Activated naive CD8-positive, alpha-beta T cell treated with anti-CD3 and anti-CD28 coated beads, Interleukin-2, amount 50 U/mL, for 24 hours (primary cell): Measurements from ENCODE around the gene SUN2.
"Not testable (repeated sequence)": the region's sequence is repeated elsewhere in the genome, so short reads cannot be mapped to it uniquely, and the experiment has no call there.

Experiments used
- ATAC-seq: fragments of 150-1000 bp; cut with Tn5 transposase; one replicate; pipeline ENCODE4 v1.10.0; 2021
- DNase-seq: peaks from one replicate; pipeline ENCODE4 v3.0.0; 2021
- H3K27ac Mint-ChIP-seq: one replicate; pipeline ENCODE4 v1.8.0; 2021; ENCODE audit warnings: mild to moderate bottlenecking, mixed read lengths
- H3K27me3 Mint-ChIP-seq: one replicate; pipeline ENCODE4 v1.8.0; 2021; ENCODE audit warnings: mixed read lengths
- H3K36me3 Mint-ChIP-seq: one replicate; pipeline ENCODE4 v1.8.0; 2021; ENCODE audit warnings: low read depth, mixed read lengths
- H3K4me1 Mint-ChIP-seq: one replicate; pipeline ENCODE4 v1.8.0; 2021; ENCODE audit warnings: mixed read lengths
- H3K4me3 Mint-ChIP-seq: one replicate; pipeline ENCODE4 v1.8.0; 2021; ENCODE audit warnings: mild to moderate bottlenecking, moderate library complexity, mixed read lengths
- H3K9me3 Mint-ChIP-seq: one replicate; pipeline ENCODE4 v1.8.0; 2021; ENCODE audit warnings: mixed read lengths

Gene SUN2, protein sequence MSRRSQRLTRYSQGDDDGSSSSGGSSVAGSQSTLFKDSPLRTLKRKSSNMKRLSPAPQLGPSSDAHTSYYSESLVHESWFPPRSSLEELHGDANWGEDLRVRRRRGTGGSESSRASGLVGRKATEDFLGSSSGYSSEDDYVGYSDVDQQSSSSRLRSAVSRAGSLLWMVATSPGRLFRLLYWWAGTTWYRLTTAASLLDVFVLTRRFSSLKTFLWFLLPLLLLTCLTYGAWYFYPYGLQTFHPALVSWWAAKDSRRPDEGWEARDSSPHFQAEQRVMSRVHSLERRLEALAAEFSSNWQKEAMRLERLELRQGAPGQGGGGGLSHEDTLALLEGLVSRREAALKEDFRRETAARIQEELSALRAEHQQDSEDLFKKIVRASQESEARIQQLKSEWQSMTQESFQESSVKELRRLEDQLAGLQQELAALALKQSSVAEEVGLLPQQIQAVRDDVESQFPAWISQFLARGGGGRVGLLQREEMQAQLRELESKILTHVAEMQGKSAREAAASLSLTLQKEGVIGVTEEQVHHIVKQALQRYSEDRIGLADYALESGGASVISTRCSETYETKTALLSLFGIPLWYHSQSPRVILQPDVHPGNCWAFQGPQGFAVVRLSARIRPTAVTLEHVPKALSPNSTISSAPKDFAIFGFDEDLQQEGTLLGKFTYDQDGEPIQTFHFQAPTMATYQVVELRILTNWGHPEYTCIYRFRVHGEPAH

DNA sequence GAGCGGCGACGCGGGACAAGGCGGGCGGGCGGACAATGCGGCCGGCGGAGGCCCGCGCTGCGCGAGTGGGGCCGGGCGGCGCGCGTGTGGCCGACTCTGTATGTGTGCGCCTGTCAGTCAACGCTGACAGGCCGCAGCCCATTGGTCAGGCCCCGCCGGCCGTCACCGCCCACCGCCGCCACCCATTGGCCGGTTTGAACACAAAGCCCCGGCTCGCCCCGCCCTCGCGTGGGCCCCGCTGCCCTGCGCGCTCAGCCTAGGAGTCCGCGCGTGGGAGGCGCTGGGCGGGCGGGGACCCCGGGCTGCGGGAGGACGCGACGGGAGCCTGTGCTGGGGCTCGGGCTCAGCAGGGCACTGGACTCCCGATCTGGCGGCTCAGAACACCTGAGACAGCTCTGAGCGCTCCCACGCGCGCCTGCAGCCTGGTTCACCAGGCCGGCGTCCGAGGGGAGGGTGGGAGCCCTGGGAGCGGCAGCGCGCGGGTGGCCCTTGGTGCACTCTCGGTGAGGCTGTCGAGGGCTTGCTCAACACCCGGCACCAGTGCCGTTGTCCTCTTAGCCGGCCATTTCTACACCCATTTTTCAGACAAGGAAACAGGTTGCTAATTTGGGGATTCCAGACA, at the start of gene SUN2:
TSS of gene SUN2 (minus strand) at position 88 of the 622 bp plus-strand sequence. CDS start 3,370 bp downstream, outside the sequence.
- H3K27me3 Mint-ChIP-seq: no peaks in the 10 kb centered on the region
- DNase-seq (peak; percentile 95), ATAC-seq (peak; percentile 70)
- H3K36me3 Mint-ChIP-seq: peaks cover 20% of the 10 kb centered on the region
- peak within 1 kb of the TSS; percentile 86 for H3K27ac Mint-ChIP-seq
- H3K4me1 Mint-ChIP-seq: peaks cover 67% of the 10 kb centered on the region
- H3K9me3 Mint-ChIP-seq: no peaks in the 10 kb centered on the region
- H3K4me3 Mint-ChIP-seq: peak within 1 kb of the TSS; percentile 92

DNA sequence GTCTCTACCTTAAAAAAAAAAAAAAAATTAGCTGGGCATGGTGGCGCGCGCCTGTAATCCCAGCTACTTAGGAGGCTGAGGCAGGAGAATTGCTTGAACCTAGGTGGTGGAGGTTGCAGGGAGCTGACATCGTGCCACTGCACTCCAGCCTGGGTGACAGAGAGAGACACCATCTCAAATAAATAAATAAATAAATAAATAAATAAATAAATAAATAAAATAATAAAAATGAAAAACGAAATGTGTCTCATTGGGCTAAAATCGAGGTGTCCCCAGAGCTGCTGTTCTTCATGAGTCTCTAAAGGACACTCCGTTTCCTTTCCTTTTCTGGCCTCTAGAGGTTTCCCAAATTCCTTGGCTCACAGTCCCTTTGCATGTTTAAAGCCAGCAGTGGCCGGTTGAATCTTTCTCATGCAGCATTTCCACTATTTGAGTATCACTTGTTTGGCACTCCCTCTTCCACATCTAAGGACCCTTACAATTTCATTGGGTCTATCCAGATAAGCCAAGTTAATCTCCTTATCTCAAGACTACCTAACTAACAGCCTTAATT, 49.3 kb upstream of the SUN2 start:
- not testable (repeated sequence) for DNase-seq, H3K36me3 Mint-ChIP-seq, ATAC-seq, H3K4me1 Mint-ChIP-seq, H3K4me3 Mint-ChIP-seq, H3K27ac Mint-ChIP-seq, H3K9me3 Mint-ChIP-seq
- peaks cover 17% of the 10 kb centered on the region for H3K27me3 Mint-ChIP-seq

DNA sequence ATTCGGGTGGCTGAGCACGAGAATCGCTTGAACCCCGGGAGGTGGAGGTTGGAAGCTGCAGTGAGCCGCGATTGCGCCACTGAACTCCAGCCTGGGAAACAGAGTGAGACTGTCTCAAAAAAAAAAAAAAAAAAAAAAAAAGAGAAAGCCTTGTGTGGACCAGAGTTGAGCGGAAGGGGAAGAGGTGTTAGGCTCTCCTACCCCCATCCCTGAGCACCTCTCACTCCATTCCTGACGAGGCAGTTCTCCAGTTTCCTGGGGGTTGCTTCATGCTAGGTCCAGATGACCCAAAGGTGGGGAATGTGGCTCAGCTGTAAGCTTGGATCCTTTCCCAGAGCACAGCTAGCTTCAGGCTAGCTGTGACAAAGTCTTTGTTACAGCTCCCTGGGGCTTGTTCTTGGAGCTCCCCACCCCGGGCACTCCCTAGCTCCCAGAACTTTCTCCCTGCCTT, 46.9 kb upstream of the SUN2 start:
- Mint-ChIP-seq H3K36me3 (no peaks in the 10 kb centered on the region), H3K27ac (no peak overlapping the region), H3K27me3 (peaks cover 17% of the 10 kb centered on the region), H3K9me3 (no peaks in the 10 kb centered on the region), H3K4me1 (peaks cover 7% of the 10 kb centered on the region), H3K4me3 (no peak overlapping the region)
- DNase-seq: no peak
- ATAC-seq: no peak

DNA sequence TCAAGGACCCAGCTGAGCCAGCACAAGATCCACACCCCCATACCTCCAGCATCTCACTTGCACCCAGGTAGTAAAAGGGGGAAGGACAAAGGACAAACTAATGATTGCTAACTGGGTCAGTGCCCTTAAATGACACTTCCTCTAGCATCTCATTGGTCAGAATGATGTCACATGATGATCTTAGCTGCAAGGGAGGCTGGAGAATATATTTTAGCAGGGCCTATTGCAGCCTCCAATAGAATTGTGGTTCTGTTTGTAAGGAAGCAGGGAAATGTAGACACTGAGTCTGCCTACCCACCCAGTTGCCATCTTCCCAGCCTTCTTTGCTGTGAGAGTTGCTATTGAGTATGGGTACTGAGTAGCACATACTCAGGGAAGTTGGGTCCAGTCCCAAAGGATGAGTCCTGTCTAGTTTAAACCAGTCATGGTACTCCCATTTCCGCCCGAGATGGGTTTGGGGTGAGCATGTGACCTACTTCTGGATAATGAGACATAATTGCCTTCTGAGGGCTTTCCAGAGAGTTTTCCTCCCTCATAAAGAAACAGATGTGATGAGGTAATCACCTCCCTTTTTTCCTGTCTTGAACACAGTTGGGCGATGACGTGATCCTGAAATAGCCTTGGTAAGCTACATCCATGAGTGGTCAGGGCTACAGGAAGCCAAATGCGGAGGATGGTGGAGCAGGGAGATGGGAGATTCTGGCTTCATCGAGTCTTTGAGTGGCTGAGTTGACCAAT, 43.6 kb upstream of the SUN2 start:
- Mint-ChIP-seq H3K4me3 (no peak overlapping the region), H3K27me3 (peaks cover 22% of the 10 kb centered on the region), H3K9me3 (no peaks in the 10 kb centered on the region), H3K4me1 (peaks cover 11% of the 10 kb centered on the region), H3K36me3 (no peaks in the 10 kb centered on the region), H3K27ac (no peak overlapping the region)
- no peak for DNase-seq
- no peak for ATAC-seq

DNA sequence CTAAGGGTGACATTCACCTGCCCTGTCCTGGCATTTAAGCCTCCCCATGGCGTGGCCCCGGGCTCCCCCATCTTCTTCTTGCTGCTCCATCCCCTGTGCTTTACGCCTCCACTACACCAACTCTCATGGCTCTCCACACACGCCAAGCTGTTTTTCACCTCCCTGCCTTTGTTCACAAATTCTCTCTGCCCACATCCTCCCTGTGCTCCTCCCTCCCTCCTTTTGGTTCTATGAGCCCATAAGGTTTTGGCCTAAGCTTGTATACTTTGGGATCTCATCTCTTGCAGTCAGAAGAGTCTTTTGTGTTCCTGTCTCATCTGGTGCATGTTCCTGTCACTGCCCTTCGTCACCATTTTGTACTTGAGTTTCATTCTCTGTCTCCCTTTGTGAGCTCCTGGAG, 42.7 kb upstream of the SUN2 start:
- Mint-ChIP-seq H3K27ac (no peak overlapping the region), H3K9me3 (no peaks in the 10 kb centered on the region), H3K27me3 (peaks cover 16% of the 10 kb centered on the region), H3K4me1 (peaks cover 12% of the 10 kb centered on the region), H3K36me3 (no peaks in the 10 kb centered on the region), H3K4me3 (no peak overlapping the region)
- no peak for DNase-seq
- ATAC-seq: no peak

DNA sequence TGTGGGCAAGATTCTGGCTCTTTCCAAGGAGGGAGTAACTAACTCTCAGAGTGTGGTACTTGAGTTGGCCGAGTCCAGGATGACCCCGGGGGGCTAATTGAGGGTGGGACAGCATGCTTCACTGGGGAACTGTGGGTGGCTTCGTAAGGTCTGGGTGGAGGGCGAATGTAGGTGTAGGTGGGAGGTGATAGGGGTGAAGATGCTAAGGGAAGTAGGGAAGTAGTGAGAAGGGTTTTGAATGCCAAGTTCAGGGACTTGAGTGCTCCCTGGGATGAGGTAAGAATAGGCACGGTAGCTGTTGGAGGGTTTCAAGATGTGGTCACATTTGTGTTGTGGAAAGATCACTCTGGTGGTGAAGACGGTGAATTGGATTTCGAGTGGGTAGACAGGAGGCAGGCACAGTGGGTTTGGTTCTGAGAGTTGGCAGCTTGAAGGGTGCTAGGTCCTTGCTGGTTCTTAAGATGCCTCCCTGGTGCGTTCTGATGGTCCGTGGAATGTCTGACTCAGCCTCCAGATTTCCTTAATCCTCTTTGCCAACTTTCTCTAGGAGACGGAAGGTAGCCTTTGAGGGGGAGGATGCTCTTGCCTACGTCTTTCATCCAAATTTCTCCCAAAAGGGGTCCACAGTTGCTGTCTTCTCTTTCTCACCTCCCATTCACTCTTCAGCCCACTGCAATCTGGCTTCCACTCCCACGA, 40.6 kb upstream of the SUN2 start:
- Mint-ChIP-seq H3K4me1 (peaks cover 19% of the 10 kb centered on the region), H3K9me3 (no peaks in the 10 kb centered on the region), H3K4me3 (no peak overlapping the region), H3K27me3 (peaks cover 9% of the 10 kb centered on the region), H3K36me3 (no peaks in the 10 kb centered on the region), H3K27ac (no peak overlapping the region)
- no peak for DNase-seq
- no peak for ATAC-seq

DNA sequence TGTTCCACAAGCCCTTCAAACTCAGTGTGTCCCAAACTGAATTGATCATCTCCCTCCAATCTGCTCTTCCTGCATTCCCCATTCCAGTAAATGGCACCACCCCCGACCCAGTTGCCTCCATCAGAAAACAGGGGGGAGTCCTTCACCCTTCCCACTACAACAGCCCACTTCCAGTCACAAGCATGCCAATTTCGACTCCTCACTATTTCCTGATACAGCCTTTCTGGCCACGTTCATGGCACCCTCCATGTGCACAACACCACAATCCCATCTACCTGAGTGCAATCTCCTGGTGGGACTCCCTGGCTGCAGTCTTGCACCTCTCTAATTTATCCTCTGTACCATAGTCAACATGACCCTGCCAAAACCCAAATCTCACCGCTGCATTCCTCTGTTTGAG, 39.8 kb upstream of the SUN2 start:
- ATAC-seq: no peak
- DNase-seq: no peak
- peaks cover 9% of the 10 kb centered on the region for H3K27me3 Mint-ChIP-seq
- no peaks in the 10 kb centered on the region for H3K36me3 Mint-ChIP-seq
- H3K9me3 Mint-ChIP-seq: no peaks in the 10 kb centered on the region
- peaks cover 19% of the 10 kb centered on the region for H3K4me1 Mint-ChIP-seq
- H3K4me3 Mint-ChIP-seq: no peak overlapping the region
- H3K27ac Mint-ChIP-seq: no peak overlapping the region

DNA sequence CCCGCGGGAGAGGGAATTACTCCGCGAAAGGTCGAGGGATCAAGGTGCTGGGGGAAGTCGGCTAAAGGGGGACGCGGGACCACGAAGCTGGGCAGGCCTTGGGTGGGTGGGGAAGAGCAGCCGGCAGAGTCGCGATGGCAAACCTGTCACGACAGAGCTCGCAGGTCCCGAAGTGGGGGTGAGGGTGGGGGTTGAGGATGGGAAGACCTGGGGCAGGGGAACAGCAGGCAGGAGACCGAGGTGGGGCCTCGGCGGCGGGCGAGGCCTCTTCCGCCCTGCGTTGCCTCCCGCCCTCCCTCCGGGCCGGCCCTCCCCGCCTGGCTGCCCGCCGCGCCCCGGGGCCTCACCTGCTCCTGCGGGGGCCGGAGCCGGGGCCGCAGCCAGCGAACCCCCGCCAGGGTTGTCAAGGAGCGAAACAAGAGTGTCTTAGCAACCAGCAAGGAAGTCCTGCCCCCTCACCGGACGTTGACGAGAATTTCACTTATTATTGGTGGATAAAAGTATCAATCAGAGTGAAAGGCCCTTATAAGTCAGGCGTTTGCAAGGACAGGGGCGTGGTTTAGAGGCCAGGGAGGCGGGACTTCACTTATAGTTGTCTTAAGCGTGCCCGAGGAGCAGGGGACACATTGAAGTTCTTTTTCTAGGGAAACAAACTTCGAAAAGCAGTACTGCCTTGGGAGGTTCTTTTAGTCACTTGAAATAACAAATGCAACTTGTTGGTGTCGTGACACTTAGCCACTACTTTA, 38.1 kb upstream of the SUN2 start, which contains the start of gene DNAL4:
TSS of gene DNAL4 (minus strand) at position 423 of the 746 bp plus-strand sequence. CDS start 11,412 bp downstream, outside the sequence.
- Mint-ChIP-seq H3K27me3 (peaks cover 9% of the 10 kb centered on the region), H3K4me3 (peak within 1 kb of the TSS; percentile 88), H3K9me3 (no peaks in the 10 kb centered on the region), H3K4me1 (peaks cover 19% of the 10 kb centered on the region), H3K36me3 (no peaks in the 10 kb centered on the region), H3K27ac (peak within 1 kb of the TSS; percentile 84)
- ATAC-seq (peak; percentile 93), DNase-seq (peak; percentile 90)

DNA sequence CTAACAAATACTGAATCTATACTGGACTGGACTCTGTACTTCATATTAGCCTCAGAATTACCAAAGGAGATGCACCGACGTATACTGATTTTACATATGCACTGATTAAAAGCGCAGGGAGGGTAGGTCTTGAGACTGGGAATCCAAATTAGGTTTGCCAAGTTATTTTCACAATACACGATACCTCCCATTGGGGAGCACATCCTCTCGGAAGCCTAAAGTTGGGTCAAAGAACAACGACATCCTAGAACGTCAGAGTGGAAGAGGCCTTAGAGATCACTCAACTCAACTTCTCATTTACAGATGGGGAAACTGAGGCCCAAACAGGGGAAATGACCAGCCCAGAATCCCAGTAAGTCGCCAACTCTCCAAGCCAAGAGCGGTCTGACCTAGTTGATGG, 37.5 kb upstream of the SUN2 start:
- DNase-seq (no peak), ATAC-seq (no peak)
- Mint-ChIP-seq H3K4me1 (peaks cover 14% of the 10 kb centered on the region), H3K27me3 (peaks cover 9% of the 10 kb centered on the region), H3K9me3 (no peaks in the 10 kb centered on the region), H3K27ac (peak overlapping the region; percentile 84), H3K4me3 (peak overlapping the region; percentile 88), H3K36me3 (no peaks in the 10 kb centered on the region)

DNA sequence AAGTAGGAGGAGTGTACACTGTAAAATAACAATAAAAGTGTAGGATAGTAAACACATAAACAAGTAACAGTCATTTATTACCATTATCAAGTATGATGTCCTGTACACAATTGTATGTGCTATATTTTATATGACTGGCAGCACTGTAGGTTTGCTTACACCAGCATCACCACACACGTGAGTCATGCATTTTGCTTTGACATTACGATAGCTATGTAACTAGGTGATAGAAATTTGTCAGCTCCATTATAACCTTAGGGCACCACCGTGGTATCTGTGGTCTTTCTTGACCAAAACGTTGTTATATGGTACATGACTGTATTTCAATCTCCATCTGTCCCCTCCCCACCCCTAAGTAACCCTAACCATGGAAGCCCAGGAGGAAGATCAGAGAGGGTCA, 37.0 kb upstream of the SUN2 start:
- no peaks in the 10 kb centered on the region for H3K36me3 Mint-ChIP-seq
- peak overlapping the region; percentile 88 for H3K4me3 Mint-ChIP-seq
- H3K9me3 Mint-ChIP-seq: no peaks in the 10 kb centered on the region
- H3K27ac Mint-ChIP-seq: peak overlapping the region; percentile 84
- DNase-seq: peak; percentile 10
- H3K27me3 Mint-ChIP-seq: peaks cover 9% of the 10 kb centered on the region
- ATAC-seq: peak; percentile 55
- H3K4me1 Mint-ChIP-seq: peaks cover 14% of the 10 kb centered on the region

DNA sequence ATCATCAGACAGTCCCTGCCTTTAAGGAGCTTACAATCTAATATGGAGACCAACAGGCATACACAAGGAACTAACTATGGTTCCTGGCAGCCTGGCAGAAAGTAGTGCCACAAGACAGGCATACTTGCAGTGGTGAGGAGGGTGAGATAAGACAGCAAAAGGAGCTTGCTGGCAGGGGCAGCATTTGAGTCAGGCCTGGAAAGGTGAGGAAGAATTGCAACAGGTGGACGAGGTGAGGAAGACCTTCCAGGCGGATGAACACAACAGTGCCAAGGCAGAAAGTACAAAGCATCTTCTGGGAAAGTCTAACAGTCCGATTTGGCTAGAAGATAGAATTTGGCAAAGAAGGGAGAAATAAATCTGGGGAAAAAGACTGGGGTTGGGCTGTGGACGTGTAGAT, 33.8 kb upstream of the SUN2 start:
- ATAC-seq (no peak), DNase-seq (no peak)
- Mint-ChIP-seq H3K27ac (no peak overlapping the region), H3K4me3 (no peak overlapping the region), H3K36me3 (no peaks in the 10 kb centered on the region), H3K4me1 (peaks cover 12% of the 10 kb centered on the region), H3K9me3 (no peaks in the 10 kb centered on the region), H3K27me3 (no peaks in the 10 kb centered on the region)

DNA sequence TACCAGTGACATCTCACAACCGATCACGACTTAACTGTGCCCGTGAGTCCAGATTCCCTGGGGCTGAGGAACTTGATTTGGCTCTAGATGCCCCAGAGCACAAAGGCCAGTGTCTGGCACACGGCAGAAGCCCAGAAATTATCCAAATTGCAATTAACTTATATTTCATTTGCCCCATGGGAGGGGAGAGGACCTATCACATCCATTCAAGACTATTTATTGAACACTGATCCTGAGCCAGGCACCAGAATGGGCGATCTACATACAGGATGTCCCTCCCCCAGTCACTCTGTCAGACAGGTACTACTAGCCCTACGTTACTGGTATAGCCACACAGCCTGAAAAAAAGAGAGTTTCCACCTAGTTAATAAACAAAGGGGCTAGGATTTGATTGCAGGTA, 33.0 kb upstream of the SUN2 start:
- ATAC-seq (no peak), DNase-seq (no peak)
- H3K4me1 Mint-ChIP-seq: peaks cover 7% of the 10 kb centered on the region
- H3K27me3 Mint-ChIP-seq: no peaks in the 10 kb centered on the region
- H3K4me3 Mint-ChIP-seq: no peak overlapping the region
- no peak overlapping the region for H3K27ac Mint-ChIP-seq
- H3K36me3 Mint-ChIP-seq: no peaks in the 10 kb centered on the region
- no peaks in the 10 kb centered on the region for H3K9me3 Mint-ChIP-seq
